GM21576 (cell line): ENCODE results near the gene SDK1.

Experiments used
- ATAC-seq: cut with Tn5 transposase; IDR thresholded peaks from one replicate; pipeline ENCODE4 v1.9.1; 2021; ENCODE audit warnings: mild to moderate bottlenecking, moderate library complexity; ENCODE audit not compliant: unreplicated experiment

Gene SDK1

GRCh38 chr7:3897430-3898372 is 596.6 kb downstream of the SDK1 start:
- no peak for ATAC-seq

- no peak for ATAC-seq
Observed at GRCh38 chr7:3899559-3899991, 598.5 kb downstream of the SDK1 start.

- ATAC-seq = no peak
Observed at GRCh38 chr7:3908153-3908552, 607.1 kb downstream of the SDK1 start.

- ATAC-seq = no peak
Observed at GRCh38 chr7:3909128-3909527, 608.1 kb downstream of the SDK1 start.

- ATAC-seq = no peak
Observed at GRCh38 chr7:3910054-3910453, 609.0 kb downstream of the SDK1 start.

GRCh38 chr7:3911685-3912084 is 610.6 kb downstream of the SDK1 start:
- ATAC-seq = no peak

- no peak for ATAC-seq
Observed at GRCh38 chr7:3912291-3912690, 611.2 kb downstream of the SDK1 start.

- no peak for ATAC-seq
Observed at GRCh38 chr7:3914051-3914775, 613.2 kb downstream of the SDK1 start.

- no peak for ATAC-seq
Observed at GRCh38 chr7:3915337-3915878, 614.4 kb downstream of the SDK1 start.

GRCh38 chr7:3916146-3916545 is 615.1 kb downstream of the SDK1 start:
- ATAC-seq = no peak

- ATAC-seq = no peak
Observed at GRCh38 chr7:3917436-3917835, 616.4 kb downstream of the SDK1 start.

- ATAC-seq = no peak
Observed at GRCh38 chr7:3918576-3918975, 617.5 kb downstream of the SDK1 start.

- ATAC-seq = no peak
Observed at GRCh38 chr7:3922175-3922635, 621.2 kb downstream of the SDK1 start.

GRCh38 chr7:3923307-3923918 is 622.4 kb downstream of the SDK1 start:
- no peak for ATAC-seq

GRCh38 chr7:3924277-3924676 is 623.2 kb downstream of the SDK1 start:
- ATAC-seq = no peak

- ATAC-seq = no peak
Observed at GRCh38 chr7:3927446-3928110, 626.5 kb downstream of the SDK1 start.

- no peak for ATAC-seq
Observed at GRCh38 chr7:3928727-3929515, 627.9 kb downstream of the SDK1 start.

GRCh38 chr7:3931843-3932242 is 630.8 kb downstream of the SDK1 start:
- ATAC-seq = no peak

GRCh38 chr7:3937146-3937545 is 636.1 kb downstream of the SDK1 start:
- ATAC-seq = no peak

- ATAC-seq = no peak
Observed at GRCh38 chr7:3937605-3938004, 636.6 kb downstream of the SDK1 start.
